ENCODE data around the gene FMN1.

FMN1 gene

GRCh38 chr15:32717426-32718226 is 476.9 kb downstream of the FMN1 start, which contains the start of gene GREM1:
TSS of gene GREM1 (plus strand) at chr15:32718004. CDS start at chr15:32730691, 12,687 bp downstream.
- DNase-seq (ENCODE audit: extremely low read depth, low read depth) = no peak
- no peak for TF ChIP-seq CTCF (IDR thresholded peaks at IDR 0.05; ENCODE audit: low read depth, low read length, missing control alignments)
- H3K4me3 ChIP-seq (replicated peaks; ENCODE audit: low read depth, low read length) = peak within 1 kb of the TSS; percentile 59

GRCh38 chr15:32716915-32717425 is 477.5 kb downstream of the FMN1 start:
- DNase-seq (ENCODE audit: extremely low read depth, low read depth) = no peak
- TF ChIP-seq CTCF (IDR thresholded peaks at IDR 0.05; ENCODE audit: low read depth, low read length, missing control alignments) = no peak
- H3K4me3 ChIP-seq (replicated peaks; ENCODE audit: low read depth, low read length) = peak overlapping the region; percentile 59

- DNase-seq (ENCODE audit: extremely low read depth, low read depth) = no peak
- no peak overlapping the region for H3K4me3 ChIP-seq (replicated peaks; ENCODE audit: low read depth, low read length)
- no peak for TF ChIP-seq CTCF (IDR thresholded peaks at IDR 0.05; ENCODE audit: low read depth, low read length, missing control alignments)
Measured at GRCh38 chr15:32716216-32716914, 478.1 kb downstream of the FMN1 start.
